ENCODE measurements around the gene CIROP.

GRCh38 chr14:23118506-23119362, 13.9 kb upstream of the CIROP start, which contains the start of gene CEBPE:
- no peak for TF ChIP-seq CTCF (IDR thresholded peaks at IDR 0.05)
- no peak for TF ChIP-seq POLR2AphosphoS5 (IDR thresholded peaks at IDR 0.05)
